Suppressor macrophage (primary cell): ENCODE results near the gene TBL1XR1.
A peak's percentile ranks its signal among the peaks of the same experiment; 100 is the strongest.

ENCODE experiments used
- DNase-seq, 4 experiments: peaks; one replicate each; pipeline ENCODE4 v3.0.0-alpha.2; 2020 to 2022

Gene TBL1XR1

DNA sequence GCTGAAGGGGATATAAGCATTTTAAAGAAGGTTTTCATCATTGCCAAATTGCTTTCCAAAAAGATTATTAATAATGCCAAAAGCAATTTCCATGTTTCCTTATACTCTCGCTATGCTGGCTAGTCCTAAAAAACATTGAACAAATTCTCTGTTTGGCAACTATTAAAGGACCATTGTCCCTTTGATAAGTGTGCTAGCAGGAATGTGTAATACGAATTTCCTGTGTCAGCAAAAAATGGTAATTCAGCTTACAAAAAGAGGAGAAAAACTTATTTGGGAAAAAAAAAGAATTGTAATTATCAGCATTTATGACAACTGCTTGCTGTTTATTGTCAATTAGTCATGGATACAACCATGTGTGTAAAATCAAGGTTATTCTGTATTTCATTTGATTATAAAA is 138.6 kb downstream of the TBL1XR1 start:
- DNase-seq = no peak

GRCh38 chr3:177057768-177058167 is 139.5 kb downstream of the TBL1XR1 start:
- no peak for DNase-seq

DNA sequence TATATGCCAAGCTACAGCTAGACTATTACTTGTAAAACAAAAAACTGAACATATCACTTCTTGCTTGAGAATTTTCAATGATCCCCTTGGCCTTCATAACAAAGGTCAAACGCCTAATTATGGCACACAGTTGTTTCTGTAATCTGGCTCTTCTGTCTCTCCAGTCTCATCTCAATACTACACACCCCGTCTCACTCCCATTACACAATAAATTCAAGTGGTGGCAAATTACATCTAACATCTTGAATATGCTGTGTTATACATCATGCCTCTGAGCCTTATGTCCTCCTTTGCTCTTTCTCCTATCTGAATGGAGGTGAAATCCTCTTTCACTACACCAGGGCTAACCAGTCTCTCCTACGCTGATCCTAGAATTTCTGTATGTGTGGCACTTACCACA is 140.4 kb downstream of the TBL1XR1 start:
- DNase-seq = no peak

- no peak for DNase-seq
These were observed 141.4 kb downstream of the TBL1XR1 start for GRCh38 chr3:177055605-177056571.

GRCh38 chr3:177053107-177053506 is 144.2 kb downstream of the TBL1XR1 start:
- DNase-seq = no peak

- DNase-seq = no peak
These were observed 145.9 kb downstream of the TBL1XR1 start for GRCh38 chr3:177051411-177051810.

DNA sequence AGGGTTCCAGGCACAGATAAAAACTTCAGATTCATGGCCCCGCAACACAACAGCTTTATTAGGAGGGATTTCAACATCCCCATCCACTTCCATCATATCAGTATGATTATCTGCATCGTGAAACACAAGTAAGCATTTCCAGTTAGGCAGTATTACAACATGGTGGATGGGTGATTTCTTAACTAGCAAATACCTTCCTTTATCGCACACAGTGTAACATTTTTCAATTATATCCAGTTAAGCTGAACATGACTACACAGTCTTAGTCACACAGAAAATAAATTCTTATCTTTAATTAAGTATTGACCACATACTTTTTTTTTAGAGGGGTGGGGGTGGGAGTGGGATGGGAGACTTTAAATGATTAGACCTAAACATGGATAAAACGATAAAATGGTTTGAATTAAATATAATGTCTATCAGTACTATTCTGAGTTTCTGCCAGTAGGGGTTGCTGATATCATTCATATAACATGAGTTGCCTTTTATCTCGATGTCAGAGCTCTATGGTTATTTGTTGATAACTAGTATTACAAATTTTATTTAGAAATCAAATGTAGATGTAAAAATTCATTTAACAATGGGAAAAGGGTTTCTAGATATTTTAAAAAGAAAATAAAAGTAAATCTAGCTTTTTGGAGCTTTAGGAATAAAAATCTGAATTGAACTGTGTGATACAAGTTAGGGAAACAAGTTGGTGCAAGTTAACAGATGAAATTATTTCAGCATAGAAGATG is 146.6 kb downstream of the TBL1XR1 start:
- peak; percentile 12 to 71 (median 52) for DNase-seq

GRCh38 chr3:177045767-177046166 is 151.5 kb downstream of the TBL1XR1 start:
- no peak for DNase-seq

DNA sequence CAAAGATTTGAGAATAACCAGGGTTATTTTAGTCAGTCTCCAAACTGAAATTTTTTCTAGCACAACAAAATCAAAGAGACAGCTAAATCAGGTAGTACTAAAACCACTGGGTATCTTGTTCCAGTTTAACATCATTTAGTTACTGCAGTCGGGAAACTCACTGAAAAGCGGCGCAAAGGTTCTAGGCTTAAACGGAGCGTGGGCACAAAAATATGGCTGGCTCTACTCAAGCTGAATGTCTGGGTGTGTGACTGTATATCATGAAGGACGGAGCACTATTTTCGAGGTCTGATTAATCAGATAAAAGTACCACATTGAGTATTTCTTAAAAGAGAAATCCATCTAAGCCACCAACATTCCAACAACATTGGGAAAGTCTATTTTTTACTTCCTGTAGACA is 152.1 kb downstream of the TBL1XR1 start:
- no peak for DNase-seq

- no peak for DNase-seq
These were observed 155.3 kb downstream of the TBL1XR1 start for GRCh38 chr3:177041730-177042551.

GRCh38 chr3:177041021-177041729 is 156.1 kb downstream of the TBL1XR1 start:
- peak in 1 of 4 experiments; percentile 3 for DNase-seq

DNA sequence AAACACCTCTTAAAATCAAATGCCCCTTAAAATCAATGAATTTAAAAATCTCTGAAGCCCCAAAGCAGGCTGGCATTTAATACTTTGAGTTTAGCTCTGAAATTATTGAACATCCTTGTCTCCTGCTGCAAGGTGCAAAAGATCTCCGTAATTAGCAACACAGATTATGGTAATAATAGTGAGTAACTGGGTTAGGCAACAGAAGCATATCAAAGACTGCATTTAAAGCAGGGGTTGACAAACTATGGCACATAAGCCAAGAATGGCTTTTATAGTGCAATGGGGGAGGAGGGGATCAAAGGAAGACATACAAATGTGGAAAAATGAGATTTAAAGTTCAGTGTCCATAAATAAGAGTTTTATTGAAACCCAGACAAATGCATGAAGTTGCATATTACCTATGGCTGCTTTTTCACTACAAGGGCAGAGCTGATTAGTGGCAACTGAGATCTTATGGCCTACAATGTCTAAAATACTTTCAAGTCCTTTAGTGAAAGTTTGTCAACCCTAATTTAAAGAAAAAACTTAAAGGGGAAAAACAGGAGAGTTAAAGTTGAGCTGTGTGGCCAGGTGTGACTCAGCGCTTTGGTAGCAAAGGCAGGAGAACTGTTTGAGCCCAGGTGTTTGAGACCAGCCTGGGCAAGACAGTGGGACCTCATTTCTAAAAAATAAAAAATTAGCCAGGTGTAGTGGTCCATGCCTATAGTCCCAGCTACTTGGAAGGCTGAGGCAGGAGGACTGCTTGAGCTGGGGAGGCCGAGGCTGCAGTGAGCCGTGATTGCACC is 157.6 kb downstream of the TBL1XR1 start:
- DNase-seq = no peak

GRCh38 chr3:177037241-177037640 is 160.0 kb downstream of the TBL1XR1 start:
- DNase-seq = no peak

DNA sequence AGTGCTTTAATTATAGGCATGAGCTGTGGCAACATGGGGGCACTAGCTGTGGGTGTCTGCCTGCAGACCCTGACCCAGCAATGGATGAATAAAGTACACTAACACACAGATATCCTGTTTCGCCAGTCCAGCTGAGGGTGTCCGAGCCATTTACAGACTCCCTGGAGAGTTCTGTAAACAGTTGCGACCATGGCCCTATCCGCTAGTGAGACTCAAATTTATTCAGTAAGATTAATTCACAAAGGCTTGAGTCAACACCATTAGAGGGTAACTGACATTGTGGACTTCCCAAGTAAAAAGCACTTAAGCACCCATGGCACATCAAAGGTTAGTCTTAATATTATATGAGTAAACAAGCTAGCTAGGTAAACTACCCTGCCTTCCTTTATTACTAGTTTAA is 161.6 kb downstream of the TBL1XR1 start:
- no peak for DNase-seq

DNA sequence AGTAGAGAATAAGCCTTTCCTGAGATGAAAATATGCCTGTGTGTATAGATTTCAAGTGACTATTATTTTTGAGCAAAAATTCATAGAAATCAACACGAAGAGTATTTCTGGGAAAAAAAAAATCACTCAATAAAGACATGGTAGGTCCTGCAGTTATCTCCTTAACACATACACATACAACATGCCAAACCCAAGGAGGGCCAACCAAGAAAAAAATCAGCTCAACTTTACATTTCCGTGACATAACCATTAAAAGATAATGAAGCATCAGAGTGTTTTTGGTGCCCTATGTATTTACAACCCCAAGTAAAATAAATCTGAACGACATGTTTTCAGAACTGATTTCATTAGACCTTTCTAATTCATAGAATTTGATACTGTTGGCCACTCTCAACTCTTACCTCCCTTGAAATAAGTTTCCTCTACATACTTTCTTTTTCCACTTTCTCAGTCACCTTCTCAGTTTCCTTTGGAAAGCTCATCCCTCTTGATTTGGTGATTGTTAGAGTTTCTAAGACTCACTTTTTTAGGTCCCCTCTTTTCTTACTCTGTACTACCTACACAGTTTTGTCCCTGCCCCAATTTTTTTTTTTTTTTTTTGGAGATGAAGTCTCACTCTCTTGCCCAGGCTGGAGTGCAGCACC is 162.3 kb downstream of the TBL1XR1 start:
- DNase-seq = no peak

DNA sequence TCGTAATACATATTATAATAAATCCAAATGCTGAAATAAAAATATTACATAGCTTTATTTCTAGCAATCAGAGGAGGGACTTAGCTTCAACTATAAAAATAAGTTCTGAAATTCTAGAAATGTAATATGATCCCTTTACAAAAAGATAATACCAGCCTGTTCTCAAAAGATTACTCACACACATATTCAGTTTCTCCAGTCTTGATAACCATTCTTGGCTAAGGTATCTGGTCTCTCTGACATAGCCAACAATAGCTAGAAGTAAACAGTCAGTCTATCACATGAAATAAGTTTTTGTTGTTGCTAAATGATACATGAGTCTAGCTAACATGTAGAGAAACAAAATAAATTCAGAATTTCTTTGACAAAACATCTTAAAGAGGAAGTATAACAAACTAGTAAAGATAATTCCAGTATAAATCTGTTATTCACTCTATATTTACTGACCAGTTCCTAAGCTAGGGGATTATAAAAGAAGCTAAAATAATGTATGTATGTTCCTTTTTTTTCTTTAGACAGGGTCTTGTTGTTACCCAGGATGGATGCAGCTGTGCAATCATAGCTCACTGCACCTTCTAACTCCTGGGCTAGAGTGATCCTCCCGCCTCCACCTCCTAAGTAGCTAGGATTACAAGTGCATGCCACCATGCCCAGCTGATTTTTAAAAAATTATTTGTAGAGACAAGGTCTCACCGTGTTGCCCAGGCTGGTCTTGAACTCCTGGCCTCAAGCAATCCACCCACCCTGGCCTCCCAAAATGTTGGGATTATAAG is 170.6 kb downstream of the TBL1XR1 start:
- no peak for DNase-seq

DNA sequence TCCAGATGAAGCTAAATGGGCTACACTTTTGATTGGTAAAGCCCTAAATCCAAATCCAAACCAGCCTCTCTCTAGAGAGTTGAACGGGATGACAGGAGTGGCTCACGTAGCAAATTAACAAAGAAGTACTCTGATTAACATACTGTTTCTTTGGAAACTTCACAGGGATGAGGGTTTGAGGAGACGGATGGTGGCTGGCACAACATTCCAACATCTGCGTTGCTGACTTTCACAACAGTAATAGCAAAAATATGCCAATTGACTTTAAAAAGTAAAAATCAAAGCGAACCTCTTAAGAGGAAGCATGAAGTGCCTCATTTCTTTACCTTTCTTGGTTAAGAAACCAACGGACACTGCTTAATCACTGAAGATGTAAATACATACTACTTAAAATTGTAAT is 181.4 kb downstream of the TBL1XR1 start:
- DNase-seq = no peak

DNA sequence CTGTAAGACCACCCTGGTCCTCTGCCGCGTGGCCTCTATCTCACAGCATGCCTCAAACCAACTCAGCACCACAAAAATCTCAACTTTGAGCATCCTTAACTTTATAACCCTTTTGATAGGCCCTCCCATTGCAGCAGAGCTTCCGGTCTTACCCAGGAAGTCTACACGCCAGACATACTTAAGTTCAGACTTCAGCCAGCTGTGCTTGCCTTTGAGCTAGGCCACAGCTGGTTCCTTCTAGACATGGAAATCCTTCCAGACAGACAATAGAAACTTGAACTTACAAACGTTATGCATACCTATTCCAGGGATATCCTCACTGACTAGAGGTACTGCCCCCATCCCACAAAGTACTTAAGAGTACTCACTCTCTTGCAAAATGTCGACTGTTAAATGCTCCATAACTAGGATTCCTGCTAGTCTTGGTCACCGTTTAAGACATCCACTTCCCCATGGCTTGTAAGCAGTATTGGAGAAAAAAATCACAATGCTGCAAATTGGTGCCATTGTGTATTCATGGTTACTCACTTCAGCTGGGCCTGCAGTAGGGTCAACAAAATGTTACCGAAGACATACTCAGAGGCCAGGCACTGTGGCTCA is 183.5 kb downstream of the TBL1XR1 start:
- DNase-seq = no peak

DNA sequence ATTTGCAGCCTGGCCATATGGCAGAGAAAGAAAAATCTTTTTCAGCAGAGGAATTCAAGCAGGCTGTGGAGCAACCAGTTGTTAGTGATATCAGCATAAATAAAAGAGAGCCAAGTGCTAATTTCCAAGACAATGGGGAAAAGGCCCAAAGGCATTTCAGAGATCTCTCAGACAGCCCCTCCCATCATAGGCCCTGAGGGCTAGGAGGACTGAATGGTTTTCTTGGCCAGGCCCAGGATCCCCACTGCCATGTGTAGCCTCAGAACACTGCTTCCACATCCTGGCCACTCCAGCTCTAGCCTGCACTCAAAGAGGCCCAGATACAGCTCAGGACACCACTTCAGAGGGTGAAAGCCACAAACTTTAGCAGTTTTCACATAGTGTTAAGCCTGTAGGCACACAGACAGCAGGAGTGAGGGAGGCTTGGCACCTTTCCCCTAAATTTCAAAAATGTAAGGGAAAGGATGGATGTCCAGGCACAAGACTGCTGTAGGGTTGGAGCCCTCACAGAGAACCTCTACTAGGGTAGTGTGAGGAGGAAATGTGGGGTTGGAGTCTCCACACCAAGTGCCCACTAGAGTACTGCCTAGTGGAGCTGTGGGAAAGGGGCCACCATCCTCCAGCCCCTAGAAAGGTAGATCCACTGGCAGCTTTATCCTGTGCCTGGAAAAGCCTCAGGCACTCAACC is 191.4 kb downstream of the TBL1XR1 start:
- no peak for DNase-seq
